GM23338 (cell line): Measurements from ENCODE around the gene ADA.

Experiments
- CREB1 ChIP-seq: fragments of 250-450 bp; sonication (Bioruptor Pico); IDR thresholded peaks from 2 replicates; pipeline ENCODE4 v1.5.0; 2020; ENCODE audit warnings: low read depth, mild to moderate bottlenecking, moderate library complexity
- EZH2 ChIP-seq: fragments of 200-600 bp; sonication (generic); IDR thresholded peaks from one replicate; pipeline ENCODE4 v1.8.0; 2017; ENCODE audit warnings: antibody characterized with exemption, mild to moderate bottlenecking, low read depth; ENCODE audit not compliant: unreplicated experiment
- EZH2phosphoT487 ChIP-seq: fragments of 200-600 bp; sonication (generic); IDR thresholded peaks from one replicate; pipeline ENCODE4 v1.8.1; 2018; ENCODE audit warnings: antibody characterized with exemption; ENCODE audit not compliant: unreplicated experiment
- JUNB ChIP-seq: IDR thresholded peaks from one replicate; pipeline ENCODE4 v1.6.1; 2016; ENCODE audit warnings: antibody characterized with exemption; ENCODE audit not compliant: unreplicated experiment
- POLR2AphosphoS5 ChIP-seq: IDR thresholded peaks from 2 replicates; pipeline ENCODE4 v1.6.1; 2016; ENCODE audit warnings: antibody characterized with exemption, low read depth
- STAT1 ChIP-seq: IDR thresholded peaks from one replicate; pipeline ENCODE4 v1.6.1; 2016; ENCODE audit warnings: antibody characterized with exemption; ENCODE audit not compliant: unreplicated experiment
- TF ChIP-seq, protein P1 (sequence below), 2 experiments: fragments of 200-600 bp in 1 of 2; sonication (generic) in 1 of 2; conservative IDR thresholded peaks; 2 replicates each; pipeline versions ENCODE4 v1.5.1 to v1.6.1; 2016 to 2017; ENCODE audit warnings: antibody characterized with exemption in 2 of 2, low read depth in 2 of 2, mild to moderate bottlenecking in 2 of 2, moderate library complexity in 1 of 2
- TF ChIP-seq, protein P2 (sequence below): IDR thresholded peaks from one replicate; pipeline ENCODE4 v1.6.1; 2018; ENCODE audit warnings: antibody characterized with exemption; ENCODE audit not compliant: unreplicated experiment

GRCh38 chr20:44646641-44647274, 4.7 kb downstream of the ADA start:
- TF ChIP-seq EZH2 (no peak), STAT1 (no peak), POLR2AphosphoS5 (no peak), JUNB (no peak), EZH2phosphoT487 (no peak), CREB1 (CRISPR knock-in tag) (no peak)
- TF ChIP-seq, protein P1, sequence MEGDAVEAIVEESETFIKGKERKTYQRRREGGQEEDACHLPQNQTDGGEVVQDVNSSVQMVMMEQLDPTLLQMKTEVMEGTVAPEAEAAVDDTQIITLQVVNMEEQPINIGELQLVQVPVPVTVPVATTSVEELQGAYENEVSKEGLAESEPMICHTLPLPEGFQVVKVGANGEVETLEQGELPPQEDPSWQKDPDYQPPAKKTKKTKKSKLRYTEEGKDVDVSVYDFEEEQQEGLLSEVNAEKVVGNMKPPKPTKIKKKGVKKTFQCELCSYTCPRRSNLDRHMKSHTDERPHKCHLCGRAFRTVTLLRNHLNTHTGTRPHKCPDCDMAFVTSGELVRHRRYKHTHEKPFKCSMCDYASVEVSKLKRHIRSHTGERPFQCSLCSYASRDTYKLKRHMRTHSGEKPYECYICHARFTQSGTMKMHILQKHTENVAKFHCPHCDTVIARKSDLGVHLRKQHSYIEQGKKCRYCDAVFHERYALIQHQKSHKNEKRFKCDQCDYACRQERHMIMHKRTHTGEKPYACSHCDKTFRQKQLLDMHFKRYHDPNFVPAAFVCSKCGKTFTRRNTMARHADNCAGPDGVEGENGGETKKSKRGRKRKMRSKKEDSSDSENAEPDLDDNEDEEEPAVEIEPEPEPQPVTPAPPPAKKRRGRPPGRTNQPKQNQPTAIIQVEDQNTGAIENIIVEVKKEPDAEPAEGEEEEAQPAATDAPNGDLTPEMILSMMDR (conservative IDR thresholded peaks at IDR 0.05; ENCODE audit: low read depth in 2 of 2), result no peak
- TF ChIP-seq, protein P2, sequence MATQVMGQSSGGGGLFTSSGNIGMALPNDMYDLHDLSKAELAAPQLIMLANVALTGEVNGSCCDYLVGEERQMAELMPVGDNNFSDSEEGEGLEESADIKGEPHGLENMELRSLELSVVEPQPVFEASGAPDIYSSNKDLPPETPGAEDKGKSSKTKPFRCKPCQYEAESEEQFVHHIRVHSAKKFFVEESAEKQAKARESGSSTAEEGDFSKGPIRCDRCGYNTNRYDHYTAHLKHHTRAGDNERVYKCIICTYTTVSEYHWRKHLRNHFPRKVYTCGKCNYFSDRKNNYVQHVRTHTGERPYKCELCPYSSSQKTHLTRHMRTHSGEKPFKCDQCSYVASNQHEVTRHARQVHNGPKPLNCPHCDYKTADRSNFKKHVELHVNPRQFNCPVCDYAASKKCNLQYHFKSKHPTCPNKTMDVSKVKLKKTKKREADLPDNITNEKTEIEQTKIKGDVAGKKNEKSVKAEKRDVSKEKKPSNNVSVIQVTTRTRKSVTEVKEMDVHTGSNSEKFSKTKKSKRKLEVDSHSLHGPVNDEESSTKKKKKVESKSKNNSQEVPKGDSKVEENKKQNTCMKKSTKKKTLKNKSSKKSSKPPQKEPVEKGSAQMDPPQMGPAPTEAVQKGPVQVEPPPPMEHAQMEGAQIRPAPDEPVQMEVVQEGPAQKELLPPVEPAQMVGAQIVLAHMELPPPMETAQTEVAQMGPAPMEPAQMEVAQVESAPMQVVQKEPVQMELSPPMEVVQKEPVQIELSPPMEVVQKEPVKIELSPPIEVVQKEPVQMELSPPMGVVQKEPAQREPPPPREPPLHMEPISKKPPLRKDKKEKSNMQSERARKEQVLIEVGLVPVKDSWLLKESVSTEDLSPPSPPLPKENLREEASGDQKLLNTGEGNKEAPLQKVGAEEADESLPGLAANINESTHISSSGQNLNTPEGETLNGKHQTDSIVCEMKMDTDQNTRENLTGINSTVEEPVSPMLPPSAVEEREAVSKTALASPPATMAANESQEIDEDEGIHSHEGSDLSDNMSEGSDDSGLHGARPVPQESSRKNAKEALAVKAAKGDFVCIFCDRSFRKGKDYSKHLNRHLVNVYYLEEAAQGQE, result no peak
